ENCODE measurements around the gene CAMKK1.

DNA sequence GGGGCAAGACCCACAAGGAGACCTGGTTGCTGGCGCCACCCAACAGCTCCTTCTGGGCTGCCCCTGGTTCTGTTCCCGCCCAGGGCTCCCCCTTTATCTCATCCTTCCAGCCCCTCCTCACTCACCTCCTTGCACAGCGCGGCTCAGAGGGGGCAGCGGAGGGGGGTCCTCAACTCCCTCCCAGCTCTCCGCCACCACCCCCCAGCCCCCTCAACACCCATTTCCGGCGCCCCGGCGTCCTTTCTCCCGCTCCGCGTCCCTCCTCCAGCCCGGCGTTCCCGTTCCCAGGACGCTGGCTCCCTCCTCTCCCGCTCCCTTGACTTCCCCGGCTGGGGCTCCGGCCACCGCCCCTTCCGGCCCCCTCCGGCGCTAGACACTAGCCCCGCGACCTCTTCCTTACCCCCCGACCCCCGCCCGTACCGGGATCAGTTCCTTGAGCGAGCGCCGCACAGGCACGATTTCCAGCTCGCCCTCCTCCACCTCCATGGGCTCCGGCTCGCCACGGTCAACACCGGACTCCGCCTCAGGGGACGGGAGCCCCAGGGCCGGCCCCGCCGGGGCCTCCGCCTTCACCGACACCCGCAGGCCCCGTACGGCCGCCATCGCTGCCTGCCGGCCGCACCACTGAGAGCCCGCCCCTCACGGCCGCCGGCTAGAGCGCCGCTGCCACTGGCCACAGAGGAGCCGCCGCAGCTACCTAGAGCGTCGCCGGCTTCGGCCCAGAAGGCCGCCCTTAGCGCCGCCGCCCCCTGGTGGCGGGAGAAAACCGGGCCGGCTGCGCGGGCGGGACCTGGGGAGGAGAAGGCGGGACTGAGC is 47.0 kb downstream of the CAMKK1 start, which contains the start of gene NCBP3:
- TF ChIP-seq, protein P1, sequence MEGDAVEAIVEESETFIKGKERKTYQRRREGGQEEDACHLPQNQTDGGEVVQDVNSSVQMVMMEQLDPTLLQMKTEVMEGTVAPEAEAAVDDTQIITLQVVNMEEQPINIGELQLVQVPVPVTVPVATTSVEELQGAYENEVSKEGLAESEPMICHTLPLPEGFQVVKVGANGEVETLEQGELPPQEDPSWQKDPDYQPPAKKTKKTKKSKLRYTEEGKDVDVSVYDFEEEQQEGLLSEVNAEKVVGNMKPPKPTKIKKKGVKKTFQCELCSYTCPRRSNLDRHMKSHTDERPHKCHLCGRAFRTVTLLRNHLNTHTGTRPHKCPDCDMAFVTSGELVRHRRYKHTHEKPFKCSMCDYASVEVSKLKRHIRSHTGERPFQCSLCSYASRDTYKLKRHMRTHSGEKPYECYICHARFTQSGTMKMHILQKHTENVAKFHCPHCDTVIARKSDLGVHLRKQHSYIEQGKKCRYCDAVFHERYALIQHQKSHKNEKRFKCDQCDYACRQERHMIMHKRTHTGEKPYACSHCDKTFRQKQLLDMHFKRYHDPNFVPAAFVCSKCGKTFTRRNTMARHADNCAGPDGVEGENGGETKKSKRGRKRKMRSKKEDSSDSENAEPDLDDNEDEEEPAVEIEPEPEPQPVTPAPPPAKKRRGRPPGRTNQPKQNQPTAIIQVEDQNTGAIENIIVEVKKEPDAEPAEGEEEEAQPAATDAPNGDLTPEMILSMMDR (optimal IDR thresholded peaks at IDR 0.05 in 1 of 3, IDR thresholded peaks at IDR 0.05 in 1 of 3, conservative IDR thresholded peaks at IDR 0.05 in 1 of 3; ENCODE audit: extremely low read depth in 1 of 3, insufficient read depth in 2 of 3, low read length in 3 of 3), result peak; percentile 66 to 91 (median 84)
- no peak for TF ChIP-seq EZH2 (IDR thresholded peaks at IDR 0.05; ENCODE audit: low read length)

All from keratinocyte (primary cell).